Kasumi-1 (cell line): Measurements from ENCODE around the gene ACP4.
A peak's percentile ranks its signal among the peaks of the same experiment; 100 is the strongest.
"Not testable (repeated sequence)": the region's sequence is repeated elsewhere in the genome, so short reads cannot be mapped to it uniquely, and the experiment has no call there.

Experiments used
- DNase-seq, 2 experiments: peaks; one replicate each; lab custom pipeline; 2025; lab: John Stamatoyannopoulos, UW

ACP4 gene, protein sequence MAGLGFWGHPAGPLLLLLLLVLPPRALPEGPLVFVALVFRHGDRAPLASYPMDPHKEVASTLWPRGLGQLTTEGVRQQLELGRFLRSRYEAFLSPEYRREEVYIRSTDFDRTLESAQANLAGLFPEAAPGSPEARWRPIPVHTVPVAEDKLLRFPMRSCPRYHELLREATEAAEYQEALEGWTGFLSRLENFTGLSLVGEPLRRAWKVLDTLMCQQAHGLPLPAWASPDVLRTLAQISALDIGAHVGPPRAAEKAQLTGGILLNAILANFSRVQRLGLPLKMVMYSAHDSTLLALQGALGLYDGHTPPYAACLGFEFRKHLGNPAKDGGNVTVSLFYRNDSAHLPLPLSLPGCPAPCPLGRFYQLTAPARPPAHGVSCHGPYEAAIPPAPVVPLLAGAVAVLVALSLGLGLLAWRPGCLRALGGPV

DNA sequence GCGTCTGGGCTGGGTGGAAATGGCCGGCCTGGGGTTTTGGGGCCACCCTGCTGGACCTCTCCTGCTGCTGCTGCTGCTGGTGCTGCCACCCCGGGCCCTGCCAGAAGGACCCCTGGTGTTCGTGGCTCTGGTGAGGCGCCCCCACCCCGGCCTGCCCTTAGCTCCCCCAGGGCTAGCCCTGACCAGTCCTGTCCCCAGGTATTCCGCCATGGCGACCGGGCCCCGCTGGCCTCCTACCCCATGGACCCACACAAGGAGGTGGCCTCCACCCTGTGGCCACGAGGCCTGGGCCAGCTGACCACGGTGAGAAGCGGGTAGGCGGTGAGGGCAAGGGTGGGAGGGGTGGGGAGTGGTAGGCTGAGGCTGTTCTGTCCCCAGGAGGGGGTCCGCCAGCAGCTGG is at the start of gene ACP4:
Gene ACP4, plus strand, starts transcription at position 20 of the 400 bp plus-strand sequence. Its CDS starts 0 bp downstream, at position 20.
- no peak for DNase-seq

DNA sequence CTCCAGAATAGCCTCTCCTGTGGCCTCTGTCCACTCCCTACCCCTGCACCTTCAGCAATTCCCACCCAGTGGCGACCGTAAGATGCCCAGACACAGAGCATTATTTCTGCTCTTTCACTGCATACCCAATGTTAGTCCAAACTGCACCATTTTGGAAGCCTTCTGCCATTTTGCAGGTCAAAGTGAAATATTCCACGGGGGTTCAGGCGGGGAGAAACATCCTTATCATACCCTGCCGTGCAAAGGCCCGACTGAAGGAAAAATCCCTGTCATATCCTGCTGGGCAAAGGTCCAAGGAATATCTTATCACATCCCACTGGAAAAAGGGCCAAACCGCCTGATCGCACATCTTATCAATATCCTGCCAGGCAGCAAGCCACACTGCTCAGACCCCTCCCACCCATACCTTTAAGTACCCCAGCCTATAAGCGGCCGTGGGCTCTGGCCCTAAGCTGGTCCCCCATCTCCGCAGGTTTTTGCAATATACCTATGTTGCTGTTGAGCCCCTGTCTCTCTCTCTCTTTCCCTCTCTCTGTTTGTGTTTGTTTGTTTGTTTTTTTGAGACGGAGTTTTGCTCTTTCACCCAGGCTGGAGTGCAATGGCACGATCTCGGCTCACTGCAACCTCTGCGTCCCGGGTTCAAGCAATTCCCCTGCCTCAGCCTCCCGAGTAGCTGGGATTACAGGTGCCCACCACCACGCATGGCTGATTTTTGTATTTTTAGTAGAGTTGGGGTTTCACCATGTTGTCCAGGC is 48.9 kb upstream of the ACP4 start:
- no peak for DNase-seq

DNA sequence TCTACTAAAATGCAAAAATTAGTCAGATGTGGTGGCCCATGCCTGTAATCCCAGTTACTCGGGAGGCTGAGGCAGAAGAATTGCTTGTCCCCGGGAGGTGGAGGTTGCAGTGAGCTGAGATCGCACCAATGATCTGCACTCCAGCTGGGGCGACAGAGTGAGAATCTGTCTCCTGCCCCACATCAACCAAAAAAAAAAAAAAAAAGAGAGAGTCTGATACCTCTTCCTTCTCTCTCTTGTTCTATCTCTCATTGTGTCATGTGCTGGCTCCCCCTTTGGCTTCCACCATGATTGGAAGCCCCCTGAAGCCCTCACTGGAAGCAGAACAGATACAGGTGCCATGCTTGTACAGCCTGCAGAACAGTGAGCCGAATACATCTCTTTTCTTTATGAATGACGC is 46.7 kb upstream of the ACP4 start:
- no peak for DNase-seq

DNA sequence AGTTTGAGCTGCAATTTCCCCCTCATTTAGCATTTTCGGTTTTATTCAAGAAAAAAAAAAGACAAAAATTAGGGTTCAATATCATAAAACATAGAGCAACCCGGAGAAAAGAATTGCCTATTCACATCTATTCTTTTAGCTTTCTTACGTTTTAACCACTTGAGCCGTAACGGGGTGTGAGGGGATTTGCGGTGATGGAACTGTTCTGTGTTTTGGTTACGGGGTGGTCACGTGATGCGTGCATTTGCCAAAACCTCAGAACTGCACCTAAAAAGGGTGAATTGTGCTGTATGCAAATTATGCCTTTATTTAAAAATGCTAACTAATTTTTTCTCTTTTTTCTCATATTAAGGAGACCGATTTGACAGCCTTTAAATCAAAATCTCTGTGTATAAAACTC is 45.0 kb upstream of the ACP4 start:
- no peak for DNase-seq

DNA sequence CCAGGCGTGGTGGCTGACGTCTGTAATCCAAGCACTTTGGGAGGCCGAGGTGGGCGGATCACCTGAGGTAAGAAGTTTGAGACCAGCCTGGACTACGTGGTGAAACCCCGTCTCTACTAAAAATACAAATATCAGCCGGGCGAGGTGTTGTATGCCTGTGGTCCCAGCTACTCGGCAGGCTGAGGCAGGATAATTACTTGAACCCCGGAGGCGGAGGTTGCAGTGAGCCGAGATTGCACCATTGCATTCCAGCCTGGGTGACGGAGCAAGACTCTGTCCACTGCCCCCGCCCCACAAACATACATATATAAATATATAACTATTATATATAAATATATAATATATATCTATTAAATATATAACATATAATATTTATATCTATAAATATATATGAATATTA is 43.1 kb upstream of the ACP4 start:
- not testable (repeated sequence) for DNase-seq

DNA sequence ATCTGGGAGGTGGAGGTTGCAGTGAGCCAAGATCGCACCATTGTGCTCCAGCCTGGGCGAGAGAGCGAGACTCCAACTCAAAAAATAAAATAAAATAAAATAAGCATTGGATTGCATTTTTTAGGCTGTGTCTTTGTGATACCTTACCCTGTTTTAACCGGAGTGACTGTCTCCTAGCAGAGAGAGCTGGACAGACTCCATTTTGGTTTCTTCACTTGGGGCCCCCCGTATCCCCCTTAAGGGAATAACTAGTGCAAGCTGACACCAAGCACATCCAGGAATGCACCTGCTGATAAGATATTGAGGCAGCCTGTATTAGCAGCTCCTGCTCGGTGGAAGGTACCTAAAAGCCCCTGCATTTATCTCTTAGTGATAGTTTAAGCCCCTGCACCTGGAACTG is 40.7 kb upstream of the ACP4 start:
- DNase-seq, result no peak

DNA sequence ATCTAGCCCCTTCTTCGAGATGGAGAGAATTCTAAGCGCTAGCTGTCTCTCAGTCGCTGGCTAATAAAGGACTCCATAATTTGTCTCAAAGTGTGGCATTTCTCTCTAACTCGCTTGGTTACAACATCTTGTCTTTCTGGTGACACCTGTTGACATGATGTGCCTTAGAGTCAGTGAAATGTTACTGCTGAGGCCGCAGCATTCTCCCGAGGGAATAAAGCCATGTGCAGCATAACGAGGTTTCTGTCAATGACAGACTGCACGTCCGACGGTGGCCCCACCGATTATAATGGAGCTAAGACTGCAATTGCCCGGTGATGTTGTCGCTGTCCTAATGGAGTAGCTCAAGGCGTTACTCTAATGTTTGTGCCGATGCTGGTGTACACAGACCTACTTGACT is 40.2 kb upstream of the ACP4 start:
- DNase-seq, result no peak

DNA sequence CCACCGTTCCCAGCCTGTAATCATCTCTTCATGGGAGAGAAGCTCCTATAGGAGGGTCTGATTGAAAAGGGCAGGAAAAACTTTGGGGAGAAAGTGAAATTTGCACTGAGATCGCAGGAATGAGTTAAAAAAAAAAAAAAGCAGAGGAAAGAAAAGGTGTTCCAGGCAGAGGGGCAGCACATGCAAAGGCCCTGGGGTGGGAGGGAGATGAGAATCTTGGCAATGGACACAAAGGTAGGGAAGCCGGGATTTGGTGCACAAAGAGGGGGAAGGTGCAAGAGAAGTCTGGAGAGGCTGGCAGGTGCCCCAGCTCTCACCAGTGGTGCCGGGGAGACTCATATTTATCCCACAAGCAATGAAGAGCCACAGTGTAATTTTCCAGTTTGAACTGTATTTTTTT is 36.3 kb upstream of the ACP4 start:
- no peak for DNase-seq

DNA sequence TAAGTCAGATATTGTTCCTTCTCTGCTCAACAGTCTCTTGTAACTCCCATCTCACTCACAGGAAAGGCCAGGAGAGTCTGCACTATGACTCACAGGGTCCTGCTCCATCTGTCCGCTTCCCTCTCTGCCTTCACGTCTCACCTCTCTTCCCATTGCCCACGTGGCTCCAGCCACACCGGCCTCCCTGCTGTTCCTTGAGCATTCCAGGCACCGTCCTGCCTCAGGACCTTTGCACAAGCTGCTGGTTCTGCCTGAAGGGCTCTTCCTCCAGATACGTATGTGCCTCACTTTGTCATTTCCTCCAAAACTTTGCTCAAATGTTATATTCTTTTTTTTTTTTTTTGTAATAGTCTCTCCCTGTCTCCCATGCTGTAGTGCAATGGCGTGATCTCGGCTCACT is 34.0 kb upstream of the ACP4 start:
- not testable (repeated sequence) for DNase-seq

DNA sequence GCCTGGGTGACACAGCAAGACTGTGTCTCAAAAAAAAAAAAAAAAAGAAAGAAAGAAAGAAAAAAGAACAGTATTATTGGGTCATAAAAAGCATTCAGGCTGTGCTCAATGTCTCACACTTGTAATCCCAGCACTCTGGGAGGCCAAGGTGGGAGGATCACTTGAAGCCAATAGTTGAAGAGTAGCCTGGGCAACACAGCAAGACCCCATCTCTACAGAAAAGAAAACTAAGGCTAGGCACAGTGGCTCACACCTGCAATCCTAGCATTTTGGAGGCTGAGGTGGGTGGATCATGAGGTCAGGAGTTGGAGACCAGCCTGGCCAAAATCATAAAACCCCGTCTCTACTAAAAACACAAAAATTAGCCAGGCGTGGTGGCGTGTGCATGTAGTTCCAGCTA is 32.6 kb upstream of the ACP4 start:
- DNase-seq, result not testable (repeated sequence)

DNA sequence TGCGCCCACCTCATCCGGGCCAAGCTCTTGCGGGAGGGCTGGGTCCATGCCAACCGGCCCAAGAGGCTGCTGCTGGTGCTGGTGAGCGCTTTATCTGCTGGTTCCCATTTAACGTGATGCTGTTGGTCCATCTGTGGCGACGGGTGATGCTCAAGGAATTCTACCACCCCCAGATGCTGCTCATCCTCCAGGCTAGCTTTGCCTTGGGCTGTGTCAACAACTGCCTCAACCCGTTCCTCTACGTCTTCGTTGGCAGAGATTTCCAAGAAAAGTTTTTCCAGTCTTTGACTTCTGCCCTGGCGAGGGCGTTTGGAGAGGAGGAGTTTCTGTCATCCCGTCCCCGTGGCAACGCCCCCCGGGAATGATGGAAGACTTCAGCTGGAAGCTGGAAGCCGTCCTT is 31.1 kb upstream of the ACP4 start:
- DNase-seq, result not testable (repeated sequence)

DNA sequence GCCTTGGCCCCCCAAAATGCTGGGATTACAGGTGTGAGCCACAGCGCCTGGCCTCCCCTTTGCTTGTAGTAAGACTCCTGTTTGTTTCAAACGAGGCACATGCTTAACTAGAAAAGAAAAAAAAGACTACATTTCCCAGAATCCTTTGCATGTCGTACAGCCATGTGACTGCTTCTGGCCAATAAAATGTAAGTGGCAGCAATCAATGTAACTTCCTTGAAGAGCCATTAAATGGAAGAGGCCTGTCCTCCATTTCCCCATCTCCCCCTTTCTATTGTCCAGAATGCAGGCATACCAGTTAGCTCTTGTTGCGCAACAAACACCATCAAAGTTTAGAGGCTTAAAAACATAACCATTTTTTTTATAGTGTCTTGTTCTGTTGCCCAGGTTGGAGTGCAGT is 30.3 kb upstream of the ACP4 start:
- peak; percentile 24 to 55 for DNase-seq

DNA sequence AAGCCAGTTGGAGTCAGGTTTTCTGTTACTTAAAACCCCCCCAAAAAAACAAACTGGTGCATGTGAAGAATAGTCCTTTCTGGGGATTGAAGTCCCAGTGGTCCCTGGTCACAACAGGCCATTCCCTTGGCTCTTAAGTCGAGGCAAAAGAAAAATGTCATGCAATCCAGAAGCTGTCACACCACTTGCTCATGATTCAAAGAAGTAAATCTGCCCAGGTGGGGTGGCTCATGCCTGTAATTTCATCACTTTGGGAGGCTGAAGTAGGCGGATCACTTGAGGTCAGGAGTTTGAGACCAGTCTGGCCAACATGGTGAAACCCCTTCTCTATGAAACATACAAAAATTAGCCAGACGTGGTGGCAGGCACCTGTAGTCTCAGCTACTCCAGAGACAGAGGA is 28.7 kb upstream of the ACP4 start:
- DNase-seq, result not testable (repeated sequence)

DNA sequence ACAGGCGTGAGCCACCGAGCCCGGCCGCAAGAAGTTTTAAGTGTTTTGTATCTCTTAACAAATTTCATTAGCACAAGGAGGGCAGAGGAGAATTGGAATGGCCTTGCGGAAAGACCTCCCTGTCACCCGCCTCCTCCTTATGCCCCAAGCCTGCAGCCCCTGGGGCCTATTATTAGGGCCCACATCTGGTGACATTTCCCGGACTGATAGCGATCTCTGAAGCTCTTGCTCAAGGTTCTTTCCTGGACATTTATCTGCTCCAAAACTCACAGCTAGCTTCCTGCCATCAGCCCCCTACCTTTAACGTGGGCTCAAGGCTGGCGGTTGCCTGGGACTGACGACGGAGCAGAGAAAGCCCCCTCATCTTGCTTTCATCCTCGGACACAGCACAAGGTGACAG is 26.7 kb upstream of the ACP4 start:
- DNase-seq, result not testable (repeated sequence)

DNA sequence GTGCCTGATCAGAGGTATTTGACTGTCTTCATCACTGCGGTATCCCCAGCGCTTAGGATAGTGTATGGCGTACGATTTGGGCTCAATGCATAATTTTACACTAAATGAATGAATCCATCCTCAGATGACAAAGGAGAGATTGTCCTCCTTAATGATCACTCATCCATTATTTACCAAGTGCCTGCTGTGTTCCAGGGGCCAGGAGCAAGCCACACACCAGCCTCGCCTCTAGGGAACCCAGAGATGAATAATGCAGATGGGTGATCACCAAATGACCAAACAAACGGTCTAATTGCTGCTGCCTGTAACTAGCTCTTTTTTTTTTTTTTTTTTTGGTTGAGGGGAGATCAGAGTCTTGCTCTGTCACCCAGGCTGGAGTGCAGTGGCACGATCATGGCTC is 25.8 kb upstream of the ACP4 start:
- no peak for DNase-seq

DNA sequence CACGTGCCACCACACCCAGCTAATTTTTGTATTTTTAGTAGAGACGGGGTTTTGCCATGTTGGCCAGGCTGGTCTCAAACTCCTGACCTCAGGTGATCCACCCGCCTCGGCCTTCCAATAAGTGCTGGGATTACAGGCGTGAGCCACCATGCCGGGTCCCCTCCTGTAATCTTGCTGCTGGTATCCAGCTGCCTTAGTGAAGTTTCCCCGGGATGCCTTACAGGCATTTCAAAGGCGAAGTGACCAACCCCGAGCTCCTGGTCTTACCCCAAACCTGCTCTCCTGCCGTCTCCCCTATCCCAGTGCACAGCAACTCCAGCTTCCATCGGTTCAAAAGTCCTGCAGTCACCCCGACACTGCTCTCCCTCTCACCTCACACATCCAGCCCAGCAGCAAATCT is 23.5 kb upstream of the ACP4 start:
- DNase-seq, result not testable (repeated sequence)

DNA sequence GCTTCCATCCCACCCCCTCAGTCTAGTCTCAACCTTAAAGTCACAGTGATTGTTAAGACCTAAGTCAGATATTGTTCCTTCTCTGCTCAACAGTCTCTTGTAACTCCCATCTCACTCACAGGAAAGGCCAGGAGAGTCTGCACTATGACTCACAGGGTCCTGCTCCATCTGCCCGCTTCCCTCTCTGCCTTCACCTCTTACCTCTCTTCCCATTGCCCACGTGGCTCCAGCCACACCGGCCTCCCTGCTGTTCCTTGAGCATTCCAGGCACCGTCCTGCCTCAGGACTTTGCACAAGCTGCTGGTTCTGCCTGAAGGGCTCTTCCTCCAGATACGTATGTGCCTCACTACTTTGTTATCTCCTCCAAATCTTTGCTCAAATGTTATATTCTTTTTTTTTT is 23.0 kb upstream of the ACP4 start:
- not testable (repeated sequence) for DNase-seq

DNA sequence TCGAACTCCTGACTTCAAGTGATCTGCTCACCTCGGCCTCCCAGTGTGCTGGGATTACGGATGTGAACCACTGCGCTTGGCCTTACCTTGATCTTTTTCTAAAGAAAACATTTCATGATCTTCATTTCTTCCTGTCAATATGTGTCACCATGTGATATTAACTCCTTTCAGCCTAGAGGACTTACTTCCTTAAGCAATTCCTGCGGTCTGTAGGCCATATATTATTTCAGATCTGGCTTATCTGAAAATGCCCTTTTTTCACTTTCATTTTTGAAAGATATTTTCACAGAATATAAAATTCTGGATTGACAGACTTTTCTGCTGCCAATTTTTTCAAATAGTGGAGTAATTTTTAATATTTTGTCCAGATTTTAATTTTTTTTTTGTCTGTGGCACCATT is 21.9 kb upstream of the ACP4 start:
- DNase-seq, result no peak

DNA sequence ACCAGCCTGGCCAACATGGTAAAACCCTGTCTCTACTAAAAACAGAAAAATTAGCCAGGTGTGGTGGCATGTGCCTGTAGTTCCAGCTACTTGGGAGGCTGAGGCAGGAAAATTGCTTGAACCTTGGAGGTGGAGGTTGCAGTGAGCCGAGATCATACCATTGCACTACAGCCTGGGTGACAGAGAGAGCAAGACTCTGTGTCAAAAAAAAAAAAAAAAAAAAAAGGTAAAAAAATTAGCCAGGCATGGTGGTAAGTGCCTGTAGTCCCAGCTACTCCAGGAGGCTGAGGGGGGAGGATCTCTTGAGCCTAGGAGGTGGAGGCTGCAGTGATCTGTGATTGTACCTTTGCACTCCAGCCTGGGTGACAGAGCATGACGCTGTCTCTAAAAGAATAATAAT is 20.1 kb upstream of the ACP4 start, which contains the start of gene GPR32:
Gene GPR32, plus strand, starts transcription at position 301 of the 400 bp plus-strand sequence. CDS start 137 bp downstream, outside the sequence.
- DNase-seq, result not testable (repeated sequence)

DNA sequence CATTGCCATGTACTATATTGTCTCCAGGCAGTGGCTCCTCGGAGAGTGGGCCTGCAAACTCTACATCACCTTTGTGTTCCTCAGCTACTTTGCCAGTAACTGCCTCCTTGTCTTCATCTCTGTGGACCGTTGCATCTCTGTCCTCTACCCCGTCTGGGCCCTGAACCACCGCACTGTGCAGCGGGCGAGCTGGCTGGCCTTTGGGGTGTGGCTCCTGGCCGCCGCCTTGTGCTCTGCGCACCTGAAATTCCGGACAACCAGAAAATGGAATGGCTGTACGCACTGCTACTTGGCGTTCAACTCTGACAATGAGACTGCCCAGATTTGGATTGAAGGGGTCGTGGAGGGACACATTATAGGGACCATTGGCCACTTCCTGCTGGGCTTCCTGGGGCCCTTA is 19.3 kb upstream of the ACP4 start:
- DNase-seq, result no peak

DNA sequence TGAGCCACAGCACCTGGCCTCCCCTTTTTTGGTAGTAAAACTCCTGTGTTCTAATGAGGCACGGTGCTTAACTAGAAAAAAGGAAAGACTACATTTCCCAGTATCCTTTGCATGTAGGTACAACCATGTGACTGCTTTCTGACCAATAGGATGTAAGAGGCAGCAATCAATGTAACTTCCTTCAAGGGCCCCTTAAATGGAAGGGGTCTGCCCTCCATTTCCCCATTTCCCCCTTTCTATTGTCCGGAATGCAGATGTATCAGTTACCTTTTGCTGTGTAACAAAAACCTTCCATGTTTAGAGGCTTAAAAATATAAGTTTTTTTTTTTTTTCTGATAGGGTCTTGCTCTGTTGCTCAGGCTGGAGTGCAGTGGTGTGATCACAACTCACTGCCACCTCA is 17.7 kb upstream of the ACP4 start:
- DNase-seq, result peak; percentile 32 to 58

DNA sequence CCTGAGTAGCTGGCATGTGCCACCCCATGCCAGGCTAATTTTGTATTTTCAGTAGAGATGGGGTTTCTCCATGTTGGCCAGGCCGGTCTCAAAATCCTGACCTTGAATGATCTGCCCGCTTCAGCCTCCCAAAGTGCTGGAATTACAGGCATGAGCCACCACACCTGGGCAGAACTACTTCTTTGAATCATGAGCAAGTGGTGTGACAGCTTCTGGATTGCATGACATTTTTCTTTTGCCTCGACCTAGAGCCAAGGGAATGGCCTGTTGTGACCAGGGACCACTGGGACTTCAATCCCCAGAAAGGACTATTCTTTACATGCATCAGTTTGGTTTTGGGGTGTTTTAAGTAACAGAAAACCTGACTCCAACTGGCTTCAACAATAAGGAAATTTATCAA is 17.3 kb upstream of the ACP4 start:
- DNase-seq, result not testable (repeated sequence)

DNA sequence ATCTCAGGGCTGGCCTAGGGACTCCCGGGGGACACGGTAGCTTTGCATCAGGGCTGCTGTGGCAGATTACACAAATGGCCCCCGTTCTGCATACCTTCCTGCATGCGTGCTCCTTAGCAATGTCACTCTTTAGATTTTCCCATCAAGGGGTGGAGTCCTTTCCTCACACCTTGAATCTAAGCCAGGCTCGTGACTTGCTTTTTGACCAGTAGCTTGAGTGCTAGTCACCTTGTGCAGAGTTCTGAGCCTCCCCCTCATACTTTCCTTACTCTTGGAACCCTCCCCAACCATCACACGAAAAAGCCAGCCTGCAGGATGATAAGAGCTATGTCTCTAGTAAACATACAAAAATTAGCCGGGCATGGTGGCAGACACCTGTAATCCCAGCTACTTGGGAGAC is 16.8 kb upstream of the ACP4 start:
- not testable (repeated sequence) for DNase-seq
